GM12878 (cell line): Measurements from ENCODE around the gene ENSA. TPM values are rescaled to one million over a fixed set of nuclear protein-coding genes. Genes with fewer than 3 reads are reported as not detected.

ENCODE experiments used
- ATF3 ChIP-seq: IDR thresholded peaks from 2 replicates; pipeline ENCODE4 v1.6.1; 2011; ENCODE audit warnings: low read depth, mild to moderate bottlenecking, low read length, moderate library complexity, borderline replicate concordance; ENCODE audit errors: extremely low read depth
- BCL3 ChIP-seq: IDR thresholded peaks from 2 replicates; pipeline ENCODE4 v1.6.1; 2011; ENCODE audit warnings: borderline replicate concordance, low read depth, mild to moderate bottlenecking, moderate library complexity, low read length; ENCODE audit not compliant: insufficient read depth, poor library complexity, severe bottlenecking
- CBX3 ChIP-seq: fragments of 200-600 bp; sonication (generic); IDR thresholded peaks from 2 replicates; pipeline ENCODE4 v1.6.1; 2016; ENCODE audit warnings: low read depth, borderline replicate concordance
- CREB1 ChIP-seq: IDR thresholded peaks from 2 replicates; pipeline ENCODE4 v1.6.1; 2012; ENCODE audit warnings: low read depth, mild to moderate bottlenecking, inconsistent platforms
- DPF2 ChIP-seq: fragments of 450-650 bp; IDR thresholded peaks from 2 replicates; pipeline ENCODE4 v1.6.1; 2017; ENCODE audit warnings: mild to moderate bottlenecking
- EED ChIP-seq: sonication (generic); IDR thresholded peaks from 2 replicates; pipeline ENCODE4 v1.6.1; 2016; ENCODE audit warnings: antibody characterized with exemption, low read depth
- FOXK2 ChIP-seq: fragments of 450-650 bp; IDR thresholded peaks from 2 replicates; pipeline ENCODE4 v1.6.1; 2017; ENCODE audit warnings: mild to moderate bottlenecking, moderate library complexity
- GABPA ChIP-seq: IDR thresholded peaks from 2 replicates; pipeline ENCODE4 v1.6.1; 2014; ENCODE audit warnings: antibody characterized with exemption, low read depth, mild to moderate bottlenecking, inconsistent platforms
- HDAC6 ChIP-seq: fragments of 200-600 bp; sonication (generic); IDR thresholded peaks from one replicate; pipeline ENCODE4 v1.8.0; 2017; ENCODE audit warnings: antibody characterized with exemption; ENCODE audit not compliant: unreplicated experiment
- HSF1 ChIP-seq: fragments of 150-350 bp; IDR thresholded peaks from 2 replicates; pipeline ENCODE4 v1.6.1; 2014; ENCODE audit warnings: mild to moderate bottlenecking, low read depth, low read length
- MAX ChIP-seq: IDR thresholded peaks from 2 replicates; pipeline ENCODE4 v1.6.1; 2012; ENCODE audit warnings: low read depth, low read length, improper control_type of control experiment
- MTA2 ChIP-seq: fragments of 450-650 bp; IDR thresholded peaks from 2 replicates; pipeline ENCODE4 v1.6.1; 2016; ENCODE audit warnings: low read depth, mild to moderate bottlenecking, moderate library complexity
- MXI1 ChIP-seq: fragments of 150-350 bp; IDR thresholded peaks from 2 replicates; pipeline ENCODE4 v1.6.1; 2011; ENCODE audit warnings: low read depth, mild to moderate bottlenecking, inconsistent platforms, low read length, improper control_type of control experiment
- NFXL1 ChIP-seq: fragments of 450-650 bp; IDR thresholded peaks from 2 replicates; pipeline ENCODE4 v1.6.1; 2017; ENCODE audit warnings: antibody characterized with exemption, mild to moderate bottlenecking, borderline replicate concordance
- NR2C1 ChIP-seq: fragments of 450-650 bp; IDR thresholded peaks from 2 replicates; pipeline ENCODE4 v1.6.1; 2017; ENCODE audit warnings: antibody characterized with exemption, mild to moderate bottlenecking, moderate library complexity
- RBBP5 ChIP-seq: fragments of 200-600 bp; sonication (generic); conservative IDR thresholded peaks from 2 replicates; pipeline ENCODE4 v1.6.1; 2016
- RCOR1 ChIP-seq: conservative IDR thresholded peaks from 2 replicates; pipeline ENCODE4 v1.6.1; 2012; ENCODE audit warnings: low read depth, low read length, improper control_type of control experiment
- RFX5 ChIP-seq: IDR thresholded peaks from 2 replicates; pipeline ENCODE4 v1.6.1; 2011; ENCODE audit warnings: low read depth, low read length, improper control_type of control experiment
- SREBF1 ChIP-seq: IDR thresholded peaks from 2 replicates; pipeline ENCODE4 v1.6.1; 2012; ENCODE audit warnings: mild to moderate bottlenecking, low read length
- SRF ChIP-seq, 2 experiments: IDR thresholded peaks; 2 replicates each; pipeline ENCODE4 v1.6.1; 2011; ENCODE audit warnings: low read depth in 2 of 2, low read length in 2 of 2, mild to moderate bottlenecking in 1 of 2, moderate library complexity in 1 of 2
- STAT1 ChIP-seq: fragments of 450-650 bp; conservative IDR thresholded peaks from 2 replicates; pipeline ENCODE4 v1.6.1; 2014; ENCODE audit warnings: antibody characterized with exemption, mild to moderate bottlenecking
- STAT3 ChIP-seq: IDR thresholded peaks from 2 replicates; pipeline ENCODE4 v1.6.1; 2011; ENCODE audit warnings: low read depth, low read length, improper control_type of control experiment
- USF1 ChIP-seq: IDR thresholded peaks from 2 replicates; pipeline ENCODE4 v1.6.1; 2011; ENCODE audit warnings: borderline replicate concordance, low read depth, mild to moderate bottlenecking, moderate library complexity, mixed read lengths, low read length; ENCODE audit not compliant: insufficient read depth; ENCODE audit errors: extremely low read length
- WRNIP1 ChIP-seq: IDR thresholded peaks from 2 replicates; pipeline ENCODE4 v1.6.1; 2011; ENCODE audit warnings: low read depth, low read length, improper control_type of control experiment, borderline replicate concordance
- ZNF207 ChIP-seq: fragments of 450-650 bp; IDR thresholded peaks from 2 replicates; pipeline ENCODE4 v1.6.1; 2014; ENCODE audit warnings: antibody characterized with exemption, mild to moderate bottlenecking, borderline replicate concordance
- ZNF217 ChIP-seq: fragments of 450-650 bp; IDR thresholded peaks from 2 replicates; pipeline ENCODE4 v1.6.1; 2017; ENCODE audit warnings: antibody characterized with exemption, mild to moderate bottlenecking
- ZNF24 ChIP-seq: fragments of 450-650 bp; IDR thresholded peaks from 2 replicates; pipeline ENCODE4 v1.6.1; 2017; ENCODE audit warnings: antibody characterized with exemption, mild to moderate bottlenecking
- ZNF274 ChIP-seq: IDR thresholded peaks from one replicate; pipeline ENCODE4 v1.8.0; 2011; ENCODE audit not compliant: insufficient read length, insufficient read depth
- ZZZ3 ChIP-seq: IDR thresholded peaks from 2 replicates; pipeline ENCODE4 v1.6.1; 2011; ENCODE audit warnings: low read depth; ENCODE audit not compliant: control insufficient read depth, insufficient read length
- polyA plus RNA-seq, 11 experiments: library from polyadenylated mRNA; depleted of rRNA in 4 of 11; unstranded in 6 of 11; stranded (reverse) in 5 of 11; fragments of >200 nt; fragmentation: Nextera tagmentation in 4 of 11; fragmentation: Illumina TruSeq in 1 of 11; extraction: Ambion mirVana in 4 of 11; extraction: Trizol in 1 of 11; gene quantifications; 1 replicate in 1 of 11; 2 replicates in 10 of 11; pipeline versions ENCODE4 v1.2.1 to v1.2.3, GENCODE V29; 2011 to 2016; ENCODE audit warnings: inconsistent platforms in 2 of 11, missing spikeins in 2 of 11, low read depth in 1 of 11
- total RNA-seq, 4 experiments: library from RNA; depleted of rRNA in 3 of 4; stranded (reverse); fragments of >200 nt in 3 of 4; fragmentation: Illumina TruSeq in 1 of 4; extraction: Trizol in 1 of 4; gene quantifications; 2 replicates each; pipeline versions ENCODE4 v1.2.1 to v1.2.3, GENCODE V29; 2013 to 2021

The ENSA gene
- total and polyA plus RNA-seq, 10 of the 15 experiments (the other 5 are each of a cell fraction or from before 2014, with no cell fraction given), result 56.1 to 605 (median 143) TPM

- no peak for TF ChIP-seq MAX
- no peak for TF ChIP-seq ATF3
- TF ChIP-seq SREBF1, result no peak
- no peak for TF ChIP-seq RFX5
- no peak for TF ChIP-seq USF1
- TF ChIP-seq RBBP5, result no peak
- peak; percentile 86; the same call in 1 of the 2 replicates for TF ChIP-seq MTA2
- no peak for TF ChIP-seq ZNF274
- TF ChIP-seq ZNF207, result no peak
- no peak for TF ChIP-seq ZNF24
- no peak for TF ChIP-seq WRNIP1
- no peak for TF ChIP-seq CBX3
- TF ChIP-seq ZNF217, result no peak
- TF ChIP-seq ZZZ3, result no peak
- TF ChIP-seq CREB1, result peak; percentile 94
- TF ChIP-seq DPF2, result peak; percentile 93
- TF ChIP-seq HDAC6, result no peak
- TF ChIP-seq STAT3, result 0 out of 2 replicates have a peak, but pooled peaks have one; percentile 54
- no peak for TF ChIP-seq RCOR1
- peak; percentile 97 for TF ChIP-seq EED
- no peak for TF ChIP-seq MXI1
- no peak for TF ChIP-seq STAT1
- peak; percentile 24 for TF ChIP-seq BCL3
- peak; percentile 79 for TF ChIP-seq GABPA
- TF ChIP-seq HSF1, result no peak
- TF ChIP-seq SRF (IDR thresholded peaks at IDR 0.05; ENCODE audit: low read depth in 2 of 2, low read length in 2 of 2), result no peak
- no peak for TF ChIP-seq NFXL1
- TF ChIP-seq NR2C1, result no peak
- no peak for TF ChIP-seq FOXK2
Measured at GRCh38 chr1:150613061-150613920, 16.1 kb downstream of the ENSA start (continued).
